A673 (cell line): Measurements from ENCODE around the gene RNASE7. TPM values are rescaled to one million over a fixed set of nuclear protein-coding genes. Genes with fewer than 3 reads are reported as not detected.

Experiments
- BruUV-seq: library from RNA; stranded (reverse); fragments of 400-500 nt; replicated peaks from 2 replicates; lab custom pipeline; 2021; lab: Mats Ljungman, UMichigan
- CTCF ChIA-PET: fragments of 300-600 bp; sonication (Branson Sonifier 250); formaldehyde crosslinking; loops from one replicate; lab custom pipeline; 2022; ENCODE audit warnings: antibody characterized with exemption; lab: Charles Lee
- POLR2A ChIA-PET: fragments of 300-600 bp; sonication (Branson Sonifier 250); formaldehyde crosslinking; loops from one replicate; lab custom pipeline; 2022; ENCODE audit warnings: antibody characterized with exemption; ENCODE audit not compliant: low non-redundant PET; lab: Charles Lee
- DNase-seq: peaks from one replicate; pipeline ENCODE4 v3.0.0-alpha.2; 2015; ENCODE audit warnings: low spot score
- H3K27ac ChIP-seq: fragments of 200-600 bp; sonication (generic); 2 replicates; pipeline ENCODE4 v1.5.1; 2016; ENCODE audit warnings: mixed run types, low read depth, mild to moderate bottlenecking, mixed read lengths, antibody characterized with exemption, low read length; ENCODE audit not compliant: poor library complexity, severe bottlenecking
- H3K27me3 ChIP-seq: fragments of 200-600 bp; sonication (generic); replicated peaks from 2 replicates; pipeline ENCODE4 v1.6.1; 2017; ENCODE audit warnings: mixed run types, low read depth, mild to moderate bottlenecking, mixed read lengths, antibody characterized with exemption, low read length; ENCODE audit not compliant: insufficient read depth, poor library complexity
- H3K36me3 ChIP-seq: fragments of 200-600 bp; sonication (generic); 2 replicates; pipeline ENCODE4 v1.6.1; 2016; ENCODE audit warnings: mixed run types, mild to moderate bottlenecking, mixed read lengths, antibody characterized with exemption, low read length; ENCODE audit not compliant: insufficient read depth, poor library complexity, severe bottlenecking
- H3K4me1 ChIP-seq: fragments of 200-600 bp; sonication (generic); 2 replicates; pipeline ENCODE4 v1.6.1; 2017; ENCODE audit warnings: mixed run types, mild to moderate bottlenecking, mixed read lengths, antibody characterized with exemption, low read length; ENCODE audit not compliant: insufficient read depth, poor library complexity, severe bottlenecking
- H3K4me3 ChIP-seq: fragments of 200-600 bp; sonication (generic); 2 replicates; pipeline ENCODE4 v1.5.1; 2016; ENCODE audit warnings: low read depth, mixed run types, mild to moderate bottlenecking, mixed read lengths, low read length; ENCODE audit not compliant: poor library complexity, severe bottlenecking
- H3K9me3 ChIP-seq: fragments of 200-600 bp; sonication (generic); 2 replicates; pipeline ENCODE4 v1.6.1; 2016; ENCODE audit warnings: mixed run types, low read depth, mild to moderate bottlenecking, mixed read lengths, antibody characterized with exemption, low read length; ENCODE audit not compliant: poor library complexity, severe bottlenecking
- EZH2 ChIP-seq: fragments of 200-600 bp; sonication (generic); IDR thresholded peaks from 2 replicates; pipeline ENCODE4 v1.6.1; 2017; ENCODE audit warnings: borderline replicate concordance, low read depth, mild to moderate bottlenecking, mixed read lengths, antibody characterized with exemption, low read length; ENCODE audit not compliant: poor library complexity, severe bottlenecking
- intact Hi-C: fragments of 100-400 bp; cut with micrococcal nuclease; formaldehyde crosslinking; loops from one replicate; pipeline ENCODE4 v1.10.0; 2022; ENCODE audit not compliant: unreplicated experiment
- total RNA-seq: library from RNA; stranded (reverse); gene quantifications from 2 replicates; pipeline ENCODE4 v1.2.3, GENCODE V29; 2021
- TF ChIP-seq, protein P1 (sequence below): fragments of 300-800, 200-600 bp; sonication (generic); conservative IDR thresholded peaks from 2 replicates; pipeline ENCODE4 v1.5.1; 2017; ENCODE audit warnings: low read depth, mild to moderate bottlenecking, antibody characterized with exemption, low read length, moderate library complexity, mixed read lengths

Gene RNASE7
- total RNA-seq, 1 experiment from 2014 or later: not detected

- Histone ChIP-seq H3K9me3 (no peaks in the 10 kb centered on the region), H3K4me3 (no peak overlapping the region), H3K36me3 (no peaks in the 10 kb centered on the region), H3K27me3 (no peaks in the 10 kb centered on the region), H3K4me1 (no peaks in the 10 kb centered on the region), H3K27ac (no peak overlapping the region)
- POLR2A ChIA-PET: no interaction called here
- no peak for TF ChIP-seq EZH2
- TF ChIP-seq, protein P1, sequence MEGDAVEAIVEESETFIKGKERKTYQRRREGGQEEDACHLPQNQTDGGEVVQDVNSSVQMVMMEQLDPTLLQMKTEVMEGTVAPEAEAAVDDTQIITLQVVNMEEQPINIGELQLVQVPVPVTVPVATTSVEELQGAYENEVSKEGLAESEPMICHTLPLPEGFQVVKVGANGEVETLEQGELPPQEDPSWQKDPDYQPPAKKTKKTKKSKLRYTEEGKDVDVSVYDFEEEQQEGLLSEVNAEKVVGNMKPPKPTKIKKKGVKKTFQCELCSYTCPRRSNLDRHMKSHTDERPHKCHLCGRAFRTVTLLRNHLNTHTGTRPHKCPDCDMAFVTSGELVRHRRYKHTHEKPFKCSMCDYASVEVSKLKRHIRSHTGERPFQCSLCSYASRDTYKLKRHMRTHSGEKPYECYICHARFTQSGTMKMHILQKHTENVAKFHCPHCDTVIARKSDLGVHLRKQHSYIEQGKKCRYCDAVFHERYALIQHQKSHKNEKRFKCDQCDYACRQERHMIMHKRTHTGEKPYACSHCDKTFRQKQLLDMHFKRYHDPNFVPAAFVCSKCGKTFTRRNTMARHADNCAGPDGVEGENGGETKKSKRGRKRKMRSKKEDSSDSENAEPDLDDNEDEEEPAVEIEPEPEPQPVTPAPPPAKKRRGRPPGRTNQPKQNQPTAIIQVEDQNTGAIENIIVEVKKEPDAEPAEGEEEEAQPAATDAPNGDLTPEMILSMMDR: no peak
- CTCF ChIA-PET: interaction anchor here (0.7 to 2.6 kb wide), 2 partner anchors 88 to 522 kb away, joined by 4 to 55 read pairs; no protein-coding TSS in a partner anchor
- BruUV-seq: no TSS peak
- DNase-seq: no peak
- intact Hi-C loops: loop anchor here (10.0 kb wide), 1 partner anchor 178 kb away; no protein-coding TSS in a partner anchor
Observed at GRCh38 chr14:21016413-21017190, 25.6 kb upstream of the RNASE7 start.

- H3K4me1 ChIP-seq: no peaks in the 10 kb centered on the region
- no peaks in the 10 kb centered on the region for H3K36me3 ChIP-seq
- TF ChIP-seq EZH2: no peak
- TF ChIP-seq, protein P1: no peak
- CTCF ChIA-PET: no interaction called here
- no TSS peak for BruUV-seq
- no peak for DNase-seq
- intact Hi-C loops: loop anchor here (10.0 kb wide), 1 partner anchor 177 kb away; no protein-coding TSS in a partner anchor
- H3K9me3 ChIP-seq: no peaks in the 10 kb centered on the region
- H3K27ac ChIP-seq: no peak overlapping the region
- H3K27me3 ChIP-seq: no peaks in the 10 kb centered on the region
- H3K4me3 ChIP-seq: no peak overlapping the region
- POLR2A ChIA-PET: no interaction called here
Observed at GRCh38 chr14:21017528-21018245, 24.5 kb upstream of the RNASE7 start.

DNA sequence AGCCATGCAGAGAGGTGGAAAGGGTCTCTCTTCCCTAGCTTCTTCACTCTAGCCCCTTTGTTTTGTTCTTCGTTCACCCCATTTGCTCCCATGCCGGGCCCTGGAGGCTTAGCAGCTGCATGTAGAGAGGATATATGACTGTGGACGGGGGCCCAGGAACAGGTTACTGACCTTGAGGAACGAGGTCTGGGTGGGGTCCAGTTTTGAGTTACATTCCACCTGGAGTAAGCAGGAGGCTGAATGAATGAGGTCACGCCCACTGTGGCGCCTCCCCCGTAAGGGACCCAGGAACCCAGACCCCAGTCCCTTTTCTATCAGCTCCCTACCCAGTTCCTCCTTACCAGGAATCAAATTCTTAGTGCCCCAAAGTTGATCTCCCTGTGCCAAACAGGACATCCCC lies 23.9 kb upstream of the RNASE7 start:
- Histone ChIP-seq H3K9me3 (no peaks in the 10 kb centered on the region), H3K27ac (no peak overlapping the region), H3K36me3 (no peaks in the 10 kb centered on the region), H3K4me1 (no peaks in the 10 kb centered on the region), H3K4me3 (no peak overlapping the region), H3K27me3 (no peaks in the 10 kb centered on the region)
- POLR2A ChIA-PET: no interaction called here
- TF ChIP-seq, protein P1: no peak
- no peak for TF ChIP-seq EZH2
- no TSS peak for BruUV-seq
- intact Hi-C loops: loop anchor here (10.0 kb wide), 1 partner anchor 177 kb away; no protein-coding TSS in a partner anchor
- no peak for DNase-seq
- CTCF ChIA-PET: no interaction called here
